ENCODE data around the gene EXOC6B.

DNA sequence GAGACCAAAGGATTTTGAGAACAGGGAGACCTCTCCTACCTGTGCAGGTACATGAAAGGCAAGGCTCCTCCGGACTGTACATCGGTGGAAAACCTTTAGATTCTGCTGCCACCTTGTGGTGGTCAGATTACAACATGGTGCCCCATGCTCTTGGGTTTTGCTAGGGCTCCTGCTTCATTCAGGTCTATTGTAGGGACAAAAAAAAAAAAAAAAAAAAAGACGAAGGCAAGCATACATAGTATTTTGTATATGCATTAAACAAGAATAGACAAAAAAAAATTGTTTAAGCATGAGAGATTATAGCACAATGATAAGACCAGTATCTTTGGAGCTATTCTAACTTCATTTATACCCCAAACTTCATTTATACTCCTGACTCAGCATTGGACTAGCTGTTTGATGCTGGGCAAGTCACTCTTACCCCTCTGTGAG is 34.0 kb upstream of the EXOC6B start:
- TF ChIP-seq, protein P1, sequence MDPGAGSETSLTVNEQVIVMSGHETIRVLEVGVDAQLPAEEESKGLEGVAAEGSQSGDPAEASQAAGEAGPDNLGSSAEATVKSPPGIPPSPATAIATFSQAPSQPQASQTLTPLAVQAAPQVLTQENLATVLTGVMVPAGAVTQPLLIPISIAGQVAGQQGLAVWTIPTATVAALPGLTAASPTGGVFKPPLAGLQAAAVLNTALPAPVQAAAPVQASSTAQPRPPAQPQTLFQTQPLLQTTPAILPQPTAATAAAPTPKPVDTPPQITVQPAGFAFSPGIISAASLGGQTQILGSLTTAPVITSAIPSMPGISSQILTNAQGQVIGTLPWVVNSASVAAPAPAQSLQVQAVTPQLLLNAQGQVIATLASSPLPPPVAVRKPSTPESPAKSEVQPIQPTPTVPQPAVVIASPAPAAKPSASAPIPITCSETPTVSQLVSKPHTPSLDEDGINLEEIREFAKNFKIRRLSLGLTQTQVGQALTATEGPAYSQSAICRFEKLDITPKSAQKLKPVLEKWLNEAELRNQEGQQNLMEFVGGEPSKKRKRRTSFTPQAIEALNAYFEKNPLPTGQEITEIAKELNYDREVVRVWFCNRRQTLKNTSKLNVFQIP (CRISPR knock-in tag; IDR thresholded peaks at IDR 0.05; ENCODE audit: borderline replicate concordance, low read depth) = no peak
- TF ChIP-seq, protein P2, sequence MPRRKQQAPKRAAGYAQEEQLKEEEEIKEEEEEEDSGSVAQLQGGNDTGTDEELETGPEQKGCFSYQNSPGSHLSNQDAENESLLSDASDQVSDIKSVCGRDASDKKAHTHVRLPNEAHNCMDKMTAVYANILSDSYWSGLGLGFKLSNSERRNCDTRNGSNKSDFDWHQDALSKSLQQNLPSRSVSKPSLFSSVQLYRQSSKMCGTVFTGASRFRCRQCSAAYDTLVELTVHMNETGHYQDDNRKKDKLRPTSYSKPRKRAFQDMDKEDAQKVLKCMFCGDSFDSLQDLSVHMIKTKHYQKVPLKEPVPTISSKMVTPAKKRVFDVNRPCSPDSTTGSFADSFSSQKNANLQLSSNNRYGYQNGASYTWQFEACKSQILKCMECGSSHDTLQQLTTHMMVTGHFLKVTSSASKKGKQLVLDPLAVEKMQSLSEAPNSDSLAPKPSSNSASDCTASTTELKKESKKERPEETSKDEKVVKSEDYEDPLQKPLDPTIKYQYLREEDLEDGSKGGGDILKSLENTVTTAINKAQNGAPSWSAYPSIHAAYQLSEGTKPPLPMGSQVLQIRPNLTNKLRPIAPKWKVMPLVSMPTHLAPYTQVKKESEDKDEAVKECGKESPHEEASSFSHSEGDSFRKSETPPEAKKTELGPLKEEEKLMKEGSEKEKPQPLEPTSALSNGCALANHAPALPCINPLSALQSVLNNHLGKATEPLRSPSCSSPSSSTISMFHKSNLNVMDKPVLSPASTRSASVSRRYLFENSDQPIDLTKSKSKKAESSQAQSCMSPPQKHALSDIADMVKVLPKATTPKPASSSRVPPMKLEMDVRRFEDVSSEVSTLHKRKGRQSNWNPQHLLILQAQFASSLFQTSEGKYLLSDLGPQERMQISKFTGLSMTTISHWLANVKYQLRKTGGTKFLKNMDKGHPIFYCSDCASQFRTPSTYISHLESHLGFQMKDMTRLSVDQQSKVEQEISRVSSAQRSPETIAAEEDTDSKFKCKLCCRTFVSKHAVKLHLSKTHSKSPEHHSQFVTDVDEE (CRISPR knock-in tag; IDR thresholded peaks at IDR 0.05) = no peak
- TF ChIP-seq SNAI2 (CRISPR knock-in tag; IDR thresholded peaks at IDR 0.05) = no peak
- TF ChIP-seq, protein P3, sequence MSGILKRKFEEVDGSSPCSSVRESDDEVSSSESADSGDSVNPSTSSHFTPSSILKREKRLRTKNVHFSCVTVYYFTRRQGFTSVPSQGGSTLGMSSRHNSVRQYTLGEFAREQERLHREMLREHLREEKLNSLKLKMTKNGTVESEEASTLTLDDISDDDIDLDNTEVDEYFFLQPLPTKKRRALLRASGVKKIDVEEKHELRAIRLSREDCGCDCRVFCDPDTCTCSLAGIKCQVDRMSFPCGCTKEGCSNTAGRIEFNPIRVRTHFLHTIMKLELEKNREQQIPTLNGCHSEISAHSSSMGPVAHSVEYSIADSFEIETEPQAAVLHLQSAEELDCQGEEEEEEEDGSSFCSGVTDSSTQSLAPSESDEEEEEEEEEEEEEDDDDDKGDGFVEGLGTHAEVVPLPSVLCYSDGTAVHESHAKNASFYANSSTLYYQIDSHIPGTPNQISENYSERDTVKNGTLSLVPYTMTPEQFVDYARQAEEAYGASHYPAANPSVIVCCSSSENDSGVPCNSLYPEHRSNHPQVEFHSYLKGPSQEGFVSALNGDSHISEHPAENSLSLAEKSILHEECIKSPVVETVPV (CRISPR knock-in tag; IDR thresholded peaks at IDR 0.05) = no peak
- TF ChIP-seq ZC3H10 (CRISPR knock-in tag; IDR thresholded peaks at IDR 0.05) = no peak
- no peak for TF ChIP-seq ISL1 (CRISPR knock-in tag; IDR thresholded peaks at IDR 0.05)
- TF ChIP-seq, protein P4, sequence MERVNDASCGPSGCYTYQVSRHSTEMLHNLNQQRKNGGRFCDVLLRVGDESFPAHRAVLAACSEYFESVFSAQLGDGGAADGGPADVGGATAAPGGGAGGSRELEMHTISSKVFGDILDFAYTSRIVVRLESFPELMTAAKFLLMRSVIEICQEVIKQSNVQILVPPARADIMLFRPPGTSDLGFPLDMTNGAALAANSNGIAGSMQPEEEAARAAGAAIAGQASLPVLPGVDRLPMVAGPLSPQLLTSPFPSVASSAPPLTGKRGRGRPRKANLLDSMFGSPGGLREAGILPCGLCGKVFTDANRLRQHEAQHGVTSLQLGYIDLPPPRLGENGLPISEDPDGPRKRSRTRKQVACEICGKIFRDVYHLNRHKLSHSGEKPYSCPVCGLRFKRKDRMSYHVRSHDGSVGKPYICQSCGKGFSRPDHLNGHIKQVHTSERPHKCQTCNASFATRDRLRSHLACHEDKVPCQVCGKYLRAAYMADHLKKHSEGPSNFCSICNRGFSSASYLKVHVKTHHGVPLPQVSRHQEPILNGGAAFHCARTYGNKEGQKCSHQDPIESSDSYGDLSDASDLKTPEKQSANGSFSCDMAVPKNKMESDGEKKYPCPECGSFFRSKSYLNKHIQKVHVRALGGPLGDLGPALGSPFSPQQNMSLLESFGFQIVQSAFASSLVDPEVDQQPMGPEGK (CRISPR knock-in tag; IDR thresholded peaks at IDR 0.05; ENCODE audit: borderline replicate concordance) = no peak
- no peak for TF ChIP-seq OSR1 (CRISPR knock-in tag; IDR thresholded peaks at IDR 0.05)

Data from SK-N-SH treated with all-trans-retinoic acid at 6 μM for 48 hours (cell line).